Muscle of arm (tissue), 12 donors: ENCODE measurements around the gene ACYP2. TPM values are rescaled to one million over a fixed set of nuclear protein-coding genes. Genes with fewer than 3 reads are reported as not detected.

Source experiments
- DNase-seq: peaks from one replicate; pipeline ENCODE4 v3.0.0-alpha.2; 2013
- polyA plus RNA-seq, 12 donors: library from polyadenylated mRNA; unstranded; fragments of 120-200 nt; gene quantifications; one replicate each; pipeline ENCODE4 v1.2.1, GENCODE V29; 2013; ENCODE audit not compliant: insufficient read length in 12 of 12

Gene ACYP2
- polyA plus RNA-seq, 12 donors: 15.1 to 39.4 (median 29.1) TPM; not detected in 1

DNA sequence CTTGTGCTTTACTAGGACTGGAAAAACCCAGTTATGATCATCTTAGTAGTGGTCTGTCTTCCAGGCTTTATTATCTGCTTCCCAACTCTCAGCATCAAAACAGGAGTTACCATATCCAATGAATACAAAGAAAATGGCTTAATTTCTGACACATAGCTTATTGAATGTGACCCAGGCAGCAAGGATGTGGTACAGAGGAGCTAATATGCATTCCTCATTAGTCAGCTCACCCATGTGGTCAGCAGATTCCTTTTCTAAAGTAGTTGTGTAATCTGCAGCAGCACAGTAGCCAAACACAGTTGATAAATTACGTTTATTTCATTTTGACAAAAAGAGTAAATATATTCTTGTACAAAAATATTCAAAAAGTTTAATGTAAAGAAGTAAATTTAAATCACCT, 97.0 kb downstream of the ACYP2 start:
- no peak for DNase-seq

DNA sequence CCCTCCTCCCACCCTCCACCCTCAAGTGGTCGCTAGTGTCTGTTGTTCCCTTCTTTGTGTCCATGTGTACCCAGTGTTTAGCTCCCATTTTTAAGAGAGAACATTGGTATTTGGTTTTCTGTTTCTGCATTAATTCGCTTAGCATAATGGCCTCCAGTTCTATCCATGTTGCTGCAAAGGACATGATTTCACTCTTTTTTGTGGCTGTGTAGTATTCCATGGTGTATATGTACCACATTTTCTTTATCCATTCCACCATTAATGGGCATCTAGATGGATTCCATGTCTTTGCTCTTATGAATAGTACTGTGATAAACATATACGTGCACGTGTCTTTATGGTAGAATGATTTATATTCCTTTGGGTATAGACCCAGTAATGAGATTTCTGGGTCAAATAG, 97.7 kb downstream of the ACYP2 start:
- no peak for DNase-seq

DNA sequence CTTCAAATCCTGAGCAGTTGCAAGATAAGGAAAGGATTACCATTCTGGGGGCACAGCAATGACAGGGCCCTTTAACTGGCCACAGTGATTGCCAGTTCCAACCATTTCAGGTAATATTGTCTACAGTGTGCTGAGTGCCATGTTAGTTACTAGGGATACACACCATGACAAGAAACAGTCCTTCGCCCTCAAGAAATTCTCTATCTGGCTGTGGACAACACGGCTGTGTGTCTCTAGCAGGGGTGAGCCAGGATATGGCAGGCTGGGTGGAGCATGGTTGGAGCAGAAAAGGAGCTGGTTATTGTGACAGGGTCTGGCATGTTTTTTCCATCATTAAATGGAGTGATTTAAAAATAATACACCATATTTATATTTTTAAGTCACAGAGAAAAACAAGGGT, 109.6 kb downstream of the ACYP2 start:
- DNase-seq: no peak

DNA sequence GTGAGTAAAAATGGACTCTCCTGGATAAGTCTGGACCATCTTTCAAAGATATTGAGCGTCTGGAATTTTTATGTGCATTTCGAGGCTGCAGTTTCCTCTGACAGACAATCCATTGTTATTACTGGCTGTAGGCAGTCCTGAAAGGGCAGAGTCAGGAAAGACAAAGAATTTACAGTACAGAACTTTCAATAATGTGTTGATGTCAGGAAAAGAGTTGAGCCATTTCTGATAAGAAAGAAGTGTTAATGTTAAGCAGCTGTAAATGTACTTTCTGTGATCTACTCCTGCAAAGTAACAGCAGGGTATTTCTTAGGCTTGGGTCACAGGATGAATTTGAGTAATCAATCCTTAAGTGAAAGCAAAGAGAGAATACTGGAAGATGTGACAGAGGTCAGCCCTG, 110.8 kb downstream of the ACYP2 start:
- no peak for DNase-seq

DNA sequence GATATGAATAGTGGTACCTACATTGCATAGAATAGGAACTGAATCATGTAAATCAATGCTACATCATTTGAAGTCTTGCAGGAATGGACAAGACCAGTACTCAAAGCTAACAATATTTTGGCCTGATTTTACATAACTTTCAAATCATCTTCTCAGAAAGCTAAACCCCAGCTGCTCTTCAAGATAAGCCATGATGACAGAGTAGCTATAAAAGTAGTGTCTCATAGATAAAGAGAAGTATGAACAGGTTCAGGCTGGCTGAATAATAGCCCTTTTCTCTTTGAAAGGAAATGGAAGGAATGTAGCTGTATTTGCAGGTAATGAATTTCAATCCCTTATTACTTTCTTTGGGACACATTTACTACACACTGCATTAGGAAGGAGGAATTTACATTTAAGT, 112.4 kb downstream of the ACYP2 start:
- no peak for DNase-seq

DNA sequence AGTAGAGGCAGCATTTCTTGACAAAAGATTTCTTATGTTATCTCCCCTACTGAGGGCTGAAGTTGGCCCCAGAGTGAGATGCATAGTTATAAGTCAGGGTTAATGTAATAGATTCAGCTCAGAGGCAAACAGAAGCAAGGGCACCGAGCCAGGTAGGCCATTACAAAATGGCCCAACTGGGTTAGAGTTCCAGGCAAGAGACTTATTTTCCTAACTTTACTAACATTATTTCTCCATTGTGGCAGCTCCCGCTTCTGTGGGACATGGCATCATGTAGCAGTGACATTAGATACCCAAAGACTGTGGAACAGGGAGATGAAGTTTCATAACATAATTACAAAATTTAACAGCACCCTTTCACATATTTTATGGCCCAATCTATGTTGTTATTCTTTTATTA, 113.5 kb downstream of the ACYP2 start:
- no peak for DNase-seq

DNA sequence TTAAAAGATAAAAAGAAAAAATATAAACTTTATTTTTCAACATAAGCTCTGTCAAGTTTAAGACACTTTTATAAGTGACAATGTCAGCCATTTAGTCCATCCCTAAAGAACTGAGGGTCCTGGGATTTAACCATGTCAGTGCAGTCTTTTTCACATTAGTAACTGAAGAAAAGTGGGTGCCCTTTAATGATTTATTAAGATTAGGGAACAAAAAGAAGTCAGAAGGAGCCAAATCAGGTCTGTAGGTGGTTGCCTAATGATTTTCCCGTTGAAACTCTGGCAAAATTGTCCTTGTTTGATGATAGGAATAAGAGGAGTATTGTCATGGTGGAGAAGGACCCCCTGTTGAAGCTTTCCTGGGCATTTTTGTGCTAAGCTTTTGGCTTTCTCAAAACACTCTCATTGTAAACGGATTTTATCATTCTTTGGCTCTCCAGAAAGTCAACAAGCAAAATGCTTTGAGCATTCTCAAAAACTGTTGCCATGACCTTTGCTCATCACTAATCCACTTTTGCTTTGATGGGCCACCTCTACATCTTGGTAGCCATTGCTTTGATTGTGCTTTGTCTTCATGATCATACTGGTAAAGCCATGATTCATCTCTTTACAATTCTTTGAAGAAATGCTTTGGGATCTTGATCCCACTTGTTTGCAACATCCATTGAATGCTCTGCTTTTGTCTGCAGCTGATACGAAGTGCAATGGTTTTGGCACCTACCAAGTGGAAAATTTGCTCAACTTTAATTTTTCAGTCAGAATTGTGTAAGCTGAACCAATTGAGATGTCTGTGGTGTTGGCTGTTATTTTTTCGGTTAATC, 118.6 kb downstream of the ACYP2 start:
- DNase-seq: no peak

DNA sequence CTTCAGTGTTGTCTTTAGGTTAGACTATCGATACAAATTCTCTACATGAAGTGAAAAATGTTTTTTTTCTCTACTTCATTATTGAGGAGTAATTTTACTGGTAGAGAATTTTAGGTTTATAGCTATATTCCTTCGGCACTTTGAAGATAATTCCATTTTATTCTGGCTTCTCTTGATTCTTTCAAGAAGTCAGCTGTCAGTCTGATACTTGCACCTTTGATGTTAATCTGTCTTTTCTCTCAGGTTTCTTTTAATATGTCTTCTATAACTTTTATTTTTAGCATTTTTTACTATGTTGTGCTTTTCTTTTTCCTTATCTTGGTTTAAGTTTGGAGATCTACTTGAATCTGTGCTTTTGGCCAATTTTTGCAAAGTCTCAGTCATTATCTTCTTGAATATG, 122.0 kb downstream of the ACYP2 start:
- DNase-seq: no peak

DNA sequence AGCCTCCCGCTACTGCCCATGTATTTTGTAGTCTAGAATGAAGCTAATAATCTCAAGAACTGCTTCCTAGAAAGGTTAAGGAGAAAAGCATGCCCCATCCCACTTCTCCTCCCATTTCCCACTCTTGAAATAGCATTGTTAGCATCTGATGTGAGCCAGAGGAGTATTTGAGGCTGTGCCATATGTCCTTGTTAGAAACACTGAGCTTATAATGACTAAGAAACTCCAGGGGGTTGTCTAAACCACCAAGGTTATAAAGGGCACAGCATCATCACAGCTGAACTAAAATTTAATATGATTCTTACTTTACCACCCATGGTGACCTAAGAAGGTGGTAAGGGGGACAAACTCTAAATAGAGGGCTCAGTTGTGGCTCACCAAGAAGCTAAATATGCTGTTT, 124.0 kb downstream of the ACYP2 start:
- DNase-seq: no peak

DNA sequence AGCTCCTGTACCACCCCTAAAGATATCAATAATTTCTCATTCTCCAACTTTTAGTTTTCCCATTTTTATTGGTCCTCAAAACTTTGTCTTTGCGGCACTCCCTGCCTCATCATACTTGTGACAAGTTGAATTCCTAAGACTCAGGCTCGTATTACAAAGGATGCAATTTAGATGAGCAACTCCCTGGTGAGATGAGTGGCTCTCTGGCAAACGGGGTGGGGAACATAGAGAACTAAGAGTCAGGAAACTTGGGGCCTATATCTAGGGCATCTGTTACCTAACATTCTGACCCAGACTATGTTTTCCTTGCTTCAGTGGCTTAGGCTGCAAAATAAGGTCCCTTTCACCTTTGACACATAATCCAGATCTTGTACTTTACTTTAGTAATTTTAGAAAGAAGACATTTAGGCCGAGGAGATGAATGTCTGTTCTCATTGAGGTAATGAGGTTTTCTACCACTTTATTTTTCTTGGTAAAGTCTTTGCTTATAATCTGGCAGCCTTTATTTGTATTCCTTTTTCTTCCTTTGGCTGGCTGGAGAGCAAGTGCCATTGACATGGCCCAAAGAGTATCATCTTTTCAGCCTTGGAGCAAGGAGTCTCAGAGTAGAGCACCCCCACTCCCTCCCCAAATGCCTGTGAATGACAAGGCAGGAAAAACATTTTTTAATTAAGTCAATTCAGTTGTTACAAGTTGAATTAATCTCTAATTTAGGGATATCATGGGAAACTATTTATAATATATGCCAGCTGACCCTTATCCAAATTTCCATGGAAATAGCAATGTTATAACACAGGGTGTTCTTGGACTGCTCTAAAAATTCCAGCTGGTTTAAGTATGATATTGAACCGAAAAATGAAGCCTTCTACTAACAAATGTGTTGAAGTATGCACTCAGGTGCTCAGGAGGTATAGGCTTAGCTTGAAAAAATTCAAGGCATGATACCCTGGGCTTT, 125.4 kb downstream of the ACYP2 start:
- DNase-seq: peak; percentile 81

DNA sequence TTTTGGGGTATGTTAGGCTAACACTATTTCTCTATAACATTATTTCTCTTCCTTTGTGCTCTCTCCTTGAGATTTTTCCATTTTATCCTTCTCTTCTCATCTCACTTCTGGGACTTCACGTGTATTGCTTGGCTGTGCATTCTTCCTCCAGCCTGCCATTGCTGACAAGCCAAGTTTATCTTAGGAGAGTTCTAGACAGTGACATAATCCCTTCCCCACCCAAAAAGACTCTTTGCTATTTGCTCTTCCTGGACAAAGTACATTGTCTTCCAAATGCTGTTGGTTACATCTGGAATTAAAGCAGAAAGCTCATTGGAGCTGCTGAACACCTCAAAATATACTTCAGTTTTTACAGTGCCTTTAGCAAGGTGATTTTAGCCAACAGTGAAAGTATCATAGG, 131.7 kb downstream of the ACYP2 start:
- peak; percentile 37 for DNase-seq

DNA sequence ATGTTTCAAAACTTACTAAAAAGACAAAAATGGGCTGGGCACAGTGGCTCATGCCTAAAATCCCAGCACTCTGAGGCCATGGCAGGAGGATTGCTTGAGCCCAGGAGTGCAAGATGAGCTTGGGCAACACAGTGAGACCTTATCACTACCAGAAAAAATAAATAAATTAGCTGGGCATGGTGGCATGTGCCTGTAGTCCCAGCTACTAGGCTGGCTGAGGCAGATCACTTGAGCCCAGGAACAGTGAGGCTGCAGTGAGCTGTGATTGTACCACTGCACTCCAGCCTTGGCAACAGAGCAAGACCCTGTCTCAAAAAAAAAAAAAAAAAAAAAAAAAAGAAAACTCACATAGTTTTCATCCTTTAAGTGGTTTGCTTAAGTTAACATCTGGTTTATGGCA, 134.2 kb downstream of the ACYP2 start:
- no peak for DNase-seq

DNA sequence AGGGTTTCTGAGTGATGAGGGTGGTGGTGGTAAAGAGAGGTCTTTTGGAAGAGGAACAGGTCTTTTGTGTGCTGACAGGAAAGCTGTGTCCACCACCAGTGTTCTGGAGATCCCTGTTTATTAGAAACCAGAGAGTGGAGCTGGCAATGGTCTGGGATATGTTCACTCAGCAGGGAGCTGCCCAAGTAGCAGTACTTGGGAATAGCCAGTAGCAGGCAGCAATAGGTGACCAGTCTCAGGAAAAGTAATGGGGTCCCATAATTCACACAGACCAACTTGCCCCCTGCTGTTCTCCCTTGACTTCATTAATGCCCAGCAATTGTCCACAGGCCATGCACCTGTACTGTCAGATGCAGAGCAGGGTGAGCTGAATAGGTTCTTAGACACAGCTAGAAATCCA, 138.8 kb downstream of the ACYP2 start:
- DNase-seq: no peak

DNA sequence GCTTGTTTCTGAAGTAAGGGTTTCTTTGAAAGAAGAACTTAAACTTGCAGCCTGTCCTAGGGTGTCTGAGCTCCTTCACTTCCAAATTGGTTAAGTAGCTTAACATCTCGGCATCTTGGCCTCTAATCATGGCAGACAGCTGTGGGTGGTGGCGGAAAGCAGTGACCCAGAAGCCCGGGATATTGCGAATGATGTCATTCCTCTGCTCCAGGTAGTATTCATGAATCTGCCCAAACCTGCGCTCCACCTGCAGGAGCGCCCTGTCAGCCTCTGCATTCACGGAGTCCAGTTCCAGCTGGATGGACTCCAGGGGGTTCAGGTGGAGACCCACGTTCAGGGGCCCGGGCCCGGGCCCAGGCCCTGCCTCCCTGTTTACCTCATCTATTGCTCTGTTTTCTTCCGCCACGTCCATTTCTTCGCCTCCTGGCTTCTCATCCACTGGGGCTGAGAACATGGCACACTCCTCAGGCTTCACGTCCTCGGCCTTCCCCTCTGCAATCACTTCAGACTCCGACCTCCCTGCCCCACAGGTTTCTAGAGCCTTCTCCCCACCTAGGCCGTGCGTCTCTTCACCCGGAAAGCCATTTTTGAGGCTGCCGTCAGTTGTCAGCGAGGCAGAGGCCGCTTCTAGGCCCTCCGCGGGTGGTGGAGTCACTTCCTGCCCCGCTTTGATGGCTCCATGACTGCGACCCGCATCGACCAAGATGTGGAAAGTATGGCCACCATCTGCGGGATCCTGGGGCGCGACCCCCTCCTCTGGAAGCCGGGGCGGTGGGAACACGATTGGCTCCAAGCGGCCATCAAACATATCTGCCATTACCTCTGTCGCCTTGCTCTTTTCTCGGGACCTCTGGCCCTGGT, 140.0 kb downstream of the ACYP2 start:
- DNase-seq: no peak

DNA sequence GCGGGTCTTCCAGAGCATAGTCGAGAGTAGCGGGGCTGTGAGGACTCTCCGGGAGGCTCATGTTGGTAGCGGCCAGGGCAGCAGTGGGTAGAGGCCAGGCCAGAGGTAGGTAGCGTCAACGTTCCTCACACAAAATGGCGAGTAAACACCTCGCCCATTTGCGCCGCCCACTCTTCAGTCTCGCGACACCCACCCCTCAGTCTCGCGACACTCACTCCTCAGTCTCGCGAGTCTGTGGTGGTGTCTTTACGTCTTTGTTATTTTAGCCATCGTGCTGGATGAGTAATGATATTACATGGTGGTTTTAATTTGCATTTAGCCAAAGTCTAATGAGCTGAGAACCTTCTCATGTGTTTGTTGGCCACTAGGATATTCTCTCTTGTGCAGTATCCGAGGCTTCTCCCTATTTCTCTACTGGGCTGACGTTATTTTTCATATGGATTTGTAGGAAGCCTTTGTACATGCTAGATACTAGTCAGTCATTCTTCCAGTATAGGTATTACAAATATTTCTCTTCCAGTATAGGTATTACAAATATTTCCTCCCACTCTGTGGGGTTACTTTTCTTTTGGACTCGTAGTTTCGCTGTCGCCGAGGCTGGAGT, 140.8 kb downstream of the ACYP2 start, which contains the start of gene TSPYL6:
TSS of gene TSPYL6 (minus strand) at position 139 of the 604 bp plus-strand sequence. CDS start at position 61, 78 bp downstream.
- no peak for DNase-seq

DNA sequence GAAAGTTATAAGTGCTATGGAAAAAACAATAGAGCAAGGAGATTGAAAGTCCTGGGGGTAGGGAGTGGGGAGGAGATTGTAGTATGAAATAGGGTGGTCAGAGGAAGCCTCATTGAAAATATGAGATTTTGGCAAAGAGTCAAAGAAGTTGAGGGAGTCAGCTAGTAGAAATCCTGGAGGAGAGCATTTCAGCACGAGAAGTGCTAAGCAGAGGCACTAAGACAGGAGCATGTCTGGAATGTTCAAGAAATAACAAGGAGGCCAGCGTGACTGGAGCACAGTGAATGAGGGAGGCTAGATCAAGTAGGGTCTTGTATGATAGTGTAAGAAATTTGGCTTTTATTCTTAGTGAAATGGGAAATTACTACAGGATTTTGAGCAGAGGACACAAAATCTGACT, 142.8 kb downstream of the ACYP2 start:
- DNase-seq: no peak

DNA sequence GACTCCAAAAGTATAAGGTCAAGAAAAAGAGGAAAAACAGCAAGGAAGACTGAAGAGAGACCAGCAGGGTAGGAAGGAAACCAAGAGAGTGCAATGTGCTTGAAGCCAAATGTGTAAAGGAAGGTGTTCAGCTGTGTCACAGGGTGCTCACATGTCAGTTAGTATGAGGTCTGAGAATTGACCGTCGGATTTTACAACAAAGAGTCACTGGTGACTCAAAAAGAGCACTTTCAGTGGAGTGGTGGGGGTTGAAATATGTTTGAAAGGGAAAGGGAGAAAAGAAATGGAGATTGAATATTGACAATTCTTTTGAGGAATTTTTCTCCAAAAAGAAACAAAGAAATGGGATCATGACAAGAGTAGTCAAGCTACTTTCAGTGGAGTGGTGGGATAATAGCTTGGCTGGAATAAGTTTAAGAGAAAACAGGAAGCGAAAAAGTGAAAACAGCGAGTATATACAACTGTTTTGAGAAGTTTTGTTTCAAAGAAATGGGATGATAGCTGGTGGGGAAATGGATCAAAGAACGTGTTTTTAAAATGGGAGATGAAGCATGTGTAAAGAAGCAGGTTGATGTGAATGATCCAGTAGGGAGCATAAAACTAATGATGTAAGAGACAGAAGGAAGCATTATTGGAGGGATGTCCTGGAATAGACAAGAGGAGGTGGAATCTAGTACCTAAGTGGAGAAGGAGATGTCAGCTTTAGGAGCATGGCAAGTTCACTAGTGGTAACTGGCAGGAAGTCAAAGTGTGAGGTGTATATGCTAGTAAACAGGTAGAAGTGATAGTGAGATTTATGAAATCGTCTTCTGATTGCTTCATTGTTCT, 144.2 kb downstream of the ACYP2 start:
- DNase-seq: no peak

DNA sequence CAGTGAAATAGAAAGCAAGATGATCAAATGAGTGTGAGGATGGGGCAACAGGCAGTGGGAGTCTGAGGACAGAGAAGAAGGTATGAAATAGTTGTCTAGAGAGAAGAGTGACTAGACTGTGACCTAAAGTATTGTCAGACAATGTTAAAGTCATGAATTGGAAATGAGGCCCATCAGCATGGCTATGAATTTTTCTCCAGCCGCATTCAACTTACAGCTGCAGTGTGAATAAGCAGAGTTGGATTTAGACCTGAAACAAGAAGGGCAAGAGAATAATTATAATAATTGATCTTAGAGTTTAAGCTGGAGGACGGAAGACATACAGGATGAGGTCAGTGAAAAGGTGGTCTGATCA, 144.8 kb downstream of the ACYP2 start:
- DNase-seq: no peak

DNA sequence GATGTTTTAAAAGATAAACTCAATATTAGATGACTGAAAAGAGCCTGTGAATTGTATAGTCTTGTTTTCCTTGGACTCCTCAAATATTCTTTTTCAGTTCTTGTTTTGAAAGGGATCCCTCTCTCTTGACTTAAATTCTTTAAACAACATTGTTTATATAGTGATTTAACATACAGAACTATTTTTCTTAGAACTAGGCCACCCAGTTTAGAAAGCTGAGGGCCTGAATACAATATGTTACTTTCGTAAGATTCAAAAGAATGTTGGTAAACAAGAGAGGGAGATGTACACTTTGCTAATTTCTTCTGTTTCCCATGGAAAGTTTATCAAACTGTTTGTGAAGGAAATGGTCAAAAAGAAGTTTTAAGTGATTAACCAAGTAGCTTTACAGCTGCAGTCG, 146.1 kb downstream of the ACYP2 start:
- DNase-seq: no peak

DNA sequence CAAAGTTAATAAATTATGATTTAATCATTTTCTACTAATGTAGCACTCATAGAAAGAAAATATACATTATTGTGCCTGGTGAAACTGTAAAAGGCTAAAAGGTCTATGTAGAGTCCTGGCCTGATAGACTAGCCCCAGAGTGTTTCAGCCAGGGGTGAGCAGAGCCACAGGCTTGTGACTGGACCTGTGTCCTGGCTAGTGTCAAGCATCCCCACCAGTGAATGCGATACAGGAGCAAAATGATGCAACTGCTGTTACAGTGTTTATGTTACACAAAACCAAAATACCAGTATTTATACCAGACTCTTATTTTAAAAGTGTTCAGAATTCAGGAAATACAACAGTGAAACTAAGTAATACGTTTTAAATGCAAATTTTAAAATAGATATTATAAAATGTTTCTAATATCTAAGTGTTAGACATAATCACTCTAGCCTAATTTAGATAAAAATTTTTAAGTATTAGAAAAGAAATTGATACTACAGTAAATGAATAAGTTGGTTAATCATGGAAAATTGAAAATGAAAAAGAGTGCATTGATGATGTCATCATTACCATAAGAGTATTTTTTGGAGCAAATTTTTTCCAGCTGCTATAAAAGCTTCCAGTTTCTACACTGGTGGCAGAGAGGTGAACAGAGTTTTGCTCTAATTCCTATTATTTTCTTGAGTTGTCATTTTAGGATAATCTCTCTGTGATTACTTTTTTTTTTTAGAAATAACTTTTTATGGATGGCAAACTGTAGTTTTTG, 146.8 kb downstream of the ACYP2 start:
- no peak for DNase-seq
